ENCODE results near the gene PTPRO. TPM values are rescaled to one million over a fixed set of nuclear protein-coding genes. Genes with fewer than 3 reads are reported as not detected.

Gene PTPRO
- total and polyA plus RNA-seq, 8 donors, result 0.35 to 11.6 (median 0.68) TPM; not detected in 3

DNA sequence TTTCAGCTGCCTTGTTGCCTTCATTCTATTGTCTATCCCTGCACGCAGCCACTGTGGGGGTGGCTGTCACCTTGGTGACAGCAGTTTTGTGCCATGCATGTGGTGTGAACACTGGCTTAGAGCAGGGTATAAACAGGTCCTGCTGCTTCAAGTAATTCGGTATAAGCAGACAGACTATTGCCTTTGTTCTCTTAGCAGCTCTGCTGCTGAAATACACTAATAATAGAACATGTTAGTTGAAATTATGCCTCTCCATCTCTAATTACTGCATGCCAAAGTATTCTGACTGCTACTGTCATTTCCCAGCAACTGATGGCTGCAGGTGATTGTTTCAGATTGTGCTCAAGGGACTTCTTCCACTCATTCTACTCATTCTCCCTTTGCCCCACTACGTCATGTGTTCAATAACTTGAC, 34.6 kb downstream of the PTPRO start:
- no peak for TF ChIP-seq POLR2AphosphoS5 (IDR thresholded peaks at IDR 0.05)
- TF ChIP-seq EP300 (IDR thresholded peaks at IDR 0.05), result no peak
- no peak for TF ChIP-seq POLR2A (IDR thresholded peaks at IDR 0.05)
- TF ChIP-seq, protein P1, sequence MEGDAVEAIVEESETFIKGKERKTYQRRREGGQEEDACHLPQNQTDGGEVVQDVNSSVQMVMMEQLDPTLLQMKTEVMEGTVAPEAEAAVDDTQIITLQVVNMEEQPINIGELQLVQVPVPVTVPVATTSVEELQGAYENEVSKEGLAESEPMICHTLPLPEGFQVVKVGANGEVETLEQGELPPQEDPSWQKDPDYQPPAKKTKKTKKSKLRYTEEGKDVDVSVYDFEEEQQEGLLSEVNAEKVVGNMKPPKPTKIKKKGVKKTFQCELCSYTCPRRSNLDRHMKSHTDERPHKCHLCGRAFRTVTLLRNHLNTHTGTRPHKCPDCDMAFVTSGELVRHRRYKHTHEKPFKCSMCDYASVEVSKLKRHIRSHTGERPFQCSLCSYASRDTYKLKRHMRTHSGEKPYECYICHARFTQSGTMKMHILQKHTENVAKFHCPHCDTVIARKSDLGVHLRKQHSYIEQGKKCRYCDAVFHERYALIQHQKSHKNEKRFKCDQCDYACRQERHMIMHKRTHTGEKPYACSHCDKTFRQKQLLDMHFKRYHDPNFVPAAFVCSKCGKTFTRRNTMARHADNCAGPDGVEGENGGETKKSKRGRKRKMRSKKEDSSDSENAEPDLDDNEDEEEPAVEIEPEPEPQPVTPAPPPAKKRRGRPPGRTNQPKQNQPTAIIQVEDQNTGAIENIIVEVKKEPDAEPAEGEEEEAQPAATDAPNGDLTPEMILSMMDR (IDR thresholded peaks at IDR 0.05), result no peak
- H3K4me3 ChIP-seq, result no peak overlapping the region
- H3K9me3 ChIP-seq, result no peaks in the 10 kb centered on the region
- DNase-seq, result no peak
- intact Hi-C loops (cut with DNase I; ENCODE audit: low total_unique reads), result no loop called here
- H3K4me1 ChIP-seq, result no peaks in the 10 kb centered on the region
- WGBS, 5 donors, result 67 to 74% (median 71%) methylated on average over 3 of the region's 3 CpGs
- H3K27ac ChIP-seq, result no peak overlapping the region
- no peaks in the 10 kb centered on the region for H3K27me3 ChIP-seq
- no peaks in the 10 kb centered on the region for H3K36me3 ChIP-seq

DNA sequence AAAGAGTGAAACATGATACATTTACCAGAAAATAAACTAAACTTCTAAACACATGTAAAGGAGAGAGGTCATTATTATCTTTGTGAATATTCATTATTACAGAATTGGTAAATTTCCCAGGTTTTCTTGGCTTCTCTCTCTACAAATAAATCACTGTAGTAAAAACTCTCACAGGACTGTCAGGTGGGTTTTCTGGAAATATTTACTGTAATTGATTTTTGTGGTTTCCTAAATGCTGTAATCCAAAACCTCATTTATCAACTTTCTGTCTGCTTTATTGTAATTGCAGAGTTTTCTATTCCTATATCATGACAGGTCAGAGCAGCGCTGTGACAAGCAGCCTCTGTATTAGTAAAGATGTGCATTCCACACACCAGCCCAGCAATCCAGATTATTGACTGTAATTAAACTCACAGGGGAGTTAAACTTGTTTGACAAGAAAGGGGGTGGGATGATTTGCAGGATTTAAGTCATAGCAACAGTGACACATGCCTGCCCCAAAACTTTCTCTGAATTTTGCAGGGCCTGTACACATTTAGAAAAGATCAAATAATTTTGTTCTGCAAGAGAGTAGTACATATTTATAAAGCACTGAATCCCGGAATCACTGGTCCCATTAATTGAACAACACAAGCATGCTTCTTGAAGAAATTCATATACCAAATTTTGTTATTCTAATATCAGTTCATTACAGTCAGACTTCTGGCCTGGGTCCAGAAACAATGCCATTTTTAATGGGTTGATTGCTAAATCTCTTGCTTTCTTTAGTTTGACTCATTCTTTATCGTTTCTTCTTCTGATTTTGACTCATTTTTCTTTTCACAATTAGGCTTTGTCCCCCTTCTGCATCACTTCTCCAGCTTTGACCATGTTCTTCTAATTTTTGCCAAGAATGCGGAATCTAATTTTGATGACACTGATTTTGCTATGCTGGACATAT, 42.2 kb downstream of the PTPRO start:
- TF ChIP-seq POLR2AphosphoS5 (IDR thresholded peaks at IDR 0.05) (no peak), EP300 (IDR thresholded peaks at IDR 0.05) (no peak), POLR2A (IDR thresholded peaks at IDR 0.05) (no peak)
- TF ChIP-seq, protein P1 (IDR thresholded peaks at IDR 0.05), result no peak
- WGBS, 5 donors, result 61 to 76% (median 67%) methylated on average over 4 of the region's 4 CpGs
- no peaks in the 10 kb centered on the region for H3K9me3 ChIP-seq
- peak in 1 of 2 donors; percentile 4 for DNase-seq
- no peak overlapping the region for H3K4me3 ChIP-seq
- H3K4me1 ChIP-seq, result peaks cover 0 to 5% (median 0%) of the 10 kb centered on the region in 4 donors
- no peaks in the 10 kb centered on the region for H3K36me3 ChIP-seq
- intact Hi-C loops (cut with DNase I; ENCODE audit: low total_unique reads), result no loop called here
- H3K27ac ChIP-seq, result no peak overlapping the region
- H3K27me3 ChIP-seq, result no peaks in the 10 kb centered on the region

DNA sequence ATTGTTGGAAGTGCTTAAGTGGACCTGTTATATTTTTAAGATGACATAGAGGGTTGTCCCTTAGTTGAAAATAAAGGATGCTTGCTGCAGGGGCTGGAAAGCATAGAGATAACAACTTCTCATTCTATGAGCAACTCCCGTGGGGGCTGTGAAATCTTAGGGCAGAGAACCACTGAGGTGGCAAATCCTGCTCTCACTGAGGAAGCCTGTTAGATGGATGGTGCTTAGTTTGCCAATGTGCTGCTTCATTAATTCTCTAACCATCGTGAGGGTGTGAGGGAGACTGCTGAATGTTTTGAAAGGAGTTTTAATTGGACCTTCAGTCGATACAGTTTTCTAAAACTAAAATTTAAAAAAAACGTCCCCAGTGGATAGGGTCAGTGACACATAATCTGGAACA, 46.5 kb downstream of the PTPRO start:
- intact Hi-C loops (cut with DNase I; ENCODE audit: low total_unique reads), result no loop called here
- 67 to 77% (median 73%) methylated on average over 4 of the region's 4 CpGs for WGBS, 5 donors
- H3K27me3 ChIP-seq, result no peaks in the 10 kb centered on the region
- TF ChIP-seq, protein P1 (IDR thresholded peaks at IDR 0.05), result no peak
- TF ChIP-seq POLR2A (IDR thresholded peaks at IDR 0.05) (no peak), EP300 (IDR thresholded peaks at IDR 0.05) (no peak), POLR2AphosphoS5 (IDR thresholded peaks at IDR 0.05) (no peak)
- no peaks in the 10 kb centered on the region for H3K4me1 ChIP-seq
- no peak overlapping the region for H3K4me3 ChIP-seq
- no peaks in the 10 kb centered on the region for H3K9me3 ChIP-seq
- H3K36me3 ChIP-seq, result no peaks in the 10 kb centered on the region
- no peak overlapping the region for H3K27ac ChIP-seq
- no peak for DNase-seq

DNA sequence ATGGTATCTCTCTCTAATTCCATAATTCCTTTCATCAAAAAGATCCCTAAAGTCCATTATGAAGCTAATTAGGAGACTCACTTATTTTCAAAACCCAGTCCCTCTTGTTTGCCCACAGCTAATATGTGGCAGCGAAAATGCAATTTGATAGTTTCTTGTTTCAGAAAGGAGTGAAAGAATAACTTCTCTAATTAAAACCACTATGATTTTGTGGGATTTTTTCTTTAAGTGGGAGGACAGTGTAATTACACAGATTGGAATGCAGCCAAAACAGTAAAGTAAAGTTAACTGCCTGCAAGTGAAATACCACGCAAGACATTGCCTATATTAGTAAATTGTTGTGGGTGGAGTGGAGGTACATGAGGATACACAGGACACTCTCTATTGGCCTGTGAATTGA, 50.0 kb downstream of the PTPRO start:
- TF ChIP-seq POLR2AphosphoS5 (IDR thresholded peaks at IDR 0.05) (no peak), POLR2A (IDR thresholded peaks at IDR 0.05) (no peak), EP300 (IDR thresholded peaks at IDR 0.05) (no peak)
- TF ChIP-seq, protein P1 (IDR thresholded peaks at IDR 0.05), result no peak
- Histone ChIP-seq H3K4me1 (no peaks in the 10 kb centered on the region), H3K36me3 (no peaks in the 10 kb centered on the region), H3K4me3 (no peak overlapping the region), H3K27me3 (no peaks in the 10 kb centered on the region), H3K27ac (no peak overlapping the region), H3K9me3 (peaks cover 5 to 22% (median 17%) of the 10 kb centered on the region in 4 donors)
- 79 to 94% (median 91%) methylated on average over 2 of the region's 2 CpGs for WGBS, 5 donors
- intact Hi-C loops (cut with DNase I; ENCODE audit: low total_unique reads), result no loop called here
- no peak for DNase-seq
